Brain pericyte (primary cell): ENCODE results near the gene NTRK3.

ENCODE experiments used
- DNase-seq: peaks from one replicate; pipeline ENCODE4 v3.0.0-alpha.2; 2012; ENCODE audit warnings: low read depth, low spot score

NTRK3 gene

DNA sequence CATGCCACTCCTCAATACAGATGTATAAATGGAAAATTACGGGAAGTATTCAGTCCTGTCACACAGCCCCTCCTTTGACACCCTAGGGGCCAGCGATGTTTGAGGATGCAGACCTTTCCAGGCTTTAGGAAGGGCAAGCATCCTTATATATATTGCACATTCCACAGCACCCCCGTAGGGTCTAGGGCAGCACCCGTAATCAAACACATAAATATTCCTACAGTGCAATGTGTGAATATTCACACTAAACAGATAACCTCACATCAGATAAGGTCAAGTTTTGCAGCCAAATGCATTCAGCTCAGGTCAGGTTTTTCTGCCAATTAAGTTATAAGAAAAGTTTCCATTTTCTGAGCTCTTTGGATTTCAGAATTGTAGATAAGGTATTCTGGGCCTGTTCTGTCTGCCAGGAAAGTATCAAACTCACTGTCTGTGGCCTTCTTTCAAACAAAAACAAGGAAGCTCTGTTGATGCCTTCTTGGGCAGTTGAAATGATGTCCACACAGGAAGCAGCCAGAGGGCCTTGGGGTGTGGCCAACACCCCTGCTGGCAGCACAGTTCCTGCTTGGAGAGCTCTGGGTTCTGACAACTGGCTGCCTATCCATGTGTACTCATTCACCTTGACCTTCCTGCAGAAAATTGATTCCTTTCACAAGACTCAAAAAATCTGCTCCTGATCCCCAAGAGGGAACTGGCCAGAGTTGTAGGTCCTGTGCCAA lies 427.0 kb downstream of the NTRK3 start:
- no peak for DNase-seq

DNA sequence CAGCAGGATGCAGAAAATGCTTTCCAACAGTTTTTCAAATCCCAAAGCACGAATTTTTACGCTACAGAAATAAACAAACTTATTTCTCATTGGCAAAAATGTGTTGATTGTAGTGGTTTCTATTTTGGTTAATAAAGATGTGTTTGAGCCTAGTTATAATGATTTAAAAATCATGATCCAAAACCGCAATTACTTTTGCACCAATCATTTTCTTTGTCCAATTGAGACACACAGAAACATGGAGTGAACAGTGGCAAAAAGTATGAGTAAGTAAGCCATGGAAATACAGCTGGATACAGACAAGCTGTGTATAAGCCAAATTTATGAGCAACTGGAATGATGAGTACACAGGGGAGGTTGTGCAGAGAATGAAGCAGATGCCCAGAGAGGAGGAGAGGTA lies 427.9 kb downstream of the NTRK3 start:
- DNase-seq: no peak

DNA sequence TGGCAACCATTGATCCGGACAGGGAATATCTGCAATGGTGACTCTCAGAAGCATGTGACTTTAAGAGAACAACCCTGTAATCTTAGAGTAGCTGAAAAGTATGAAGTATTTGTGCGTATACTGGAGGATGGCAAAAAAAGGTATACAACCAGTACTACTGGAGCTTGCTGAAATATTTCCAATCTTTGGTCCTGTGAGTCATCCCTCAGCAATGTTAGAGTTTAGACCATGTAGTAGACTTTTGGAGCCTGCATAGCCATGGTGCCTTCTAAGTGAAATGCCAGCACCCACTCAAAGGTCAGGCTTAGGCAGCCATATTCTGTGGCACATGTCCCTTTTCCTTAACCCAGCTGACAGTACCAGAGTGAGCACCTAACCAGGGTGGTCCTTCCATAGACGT lies 429.4 kb downstream of the NTRK3 start:
- no peak for DNase-seq

DNA sequence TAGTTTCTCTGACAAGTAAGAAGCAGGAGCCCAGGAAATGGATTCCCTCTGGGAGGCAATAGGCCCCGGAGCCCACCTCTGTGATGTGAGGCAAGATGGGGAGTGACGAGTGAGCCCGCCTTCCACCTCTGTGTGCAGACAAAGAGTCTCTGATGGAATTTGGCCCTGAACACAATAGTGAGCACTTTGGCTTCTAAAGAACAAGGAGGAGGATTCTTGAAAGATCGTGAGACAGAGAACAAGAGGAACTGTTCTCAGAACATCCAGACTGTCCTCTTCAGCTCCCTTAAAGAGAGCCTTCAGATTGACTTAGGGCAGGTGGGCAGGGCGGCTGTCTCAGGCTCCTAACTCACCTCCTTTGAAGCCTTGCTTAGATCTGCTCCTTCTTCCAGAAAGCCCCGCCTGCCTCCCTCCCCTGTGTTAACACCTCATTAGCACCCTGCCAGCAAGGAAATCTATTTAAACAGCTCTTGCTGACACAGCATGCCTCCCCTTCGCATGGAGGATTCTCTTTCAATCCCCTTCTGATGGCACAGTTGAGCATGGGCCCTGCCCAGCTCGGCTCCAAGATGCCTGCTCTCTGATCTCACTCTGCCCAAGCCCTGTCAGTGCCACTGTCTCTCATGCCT lies 430.3 kb downstream of the NTRK3 start:
- no peak for DNase-seq

DNA sequence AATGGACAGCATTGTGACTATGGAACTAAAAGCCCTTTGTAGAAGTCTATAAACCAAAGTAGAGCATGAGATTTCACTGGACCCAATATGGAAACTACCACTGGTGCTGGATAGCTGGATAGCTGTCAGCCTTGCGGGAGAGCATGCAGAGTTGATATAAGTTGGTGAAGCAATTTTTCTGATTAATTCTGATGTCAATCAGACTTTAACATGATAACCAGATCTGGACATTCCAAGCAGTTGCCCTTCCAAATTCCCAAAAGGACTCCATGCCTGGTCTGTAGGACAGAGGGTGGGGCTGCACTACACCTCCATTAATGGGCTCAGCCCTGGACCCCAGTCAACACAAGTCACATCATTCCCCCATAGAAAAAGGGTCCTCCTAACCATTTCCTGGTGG lies 437.8 kb downstream of the NTRK3 start:
- no peak for DNase-seq

DNA sequence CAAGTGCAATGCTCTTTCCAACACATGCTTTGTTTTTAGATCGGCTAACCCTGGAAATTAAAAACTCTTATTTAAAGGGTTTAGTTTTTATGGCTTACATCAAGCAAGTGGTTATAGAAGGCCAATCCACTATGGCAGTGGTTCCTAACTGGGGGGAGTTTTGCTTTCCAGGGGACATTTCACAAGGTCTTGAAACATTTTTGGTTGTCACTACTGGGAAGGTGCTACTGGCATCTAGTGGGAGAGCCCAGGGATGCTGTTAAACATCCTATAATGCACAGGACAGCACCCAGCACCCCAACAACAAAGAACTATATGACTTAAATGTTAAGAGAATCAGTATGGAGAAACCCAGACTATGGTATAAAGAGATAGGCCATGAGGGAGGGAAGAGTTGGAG lies 439.0 kb downstream of the NTRK3 start:
- no peak for DNase-seq

DNA sequence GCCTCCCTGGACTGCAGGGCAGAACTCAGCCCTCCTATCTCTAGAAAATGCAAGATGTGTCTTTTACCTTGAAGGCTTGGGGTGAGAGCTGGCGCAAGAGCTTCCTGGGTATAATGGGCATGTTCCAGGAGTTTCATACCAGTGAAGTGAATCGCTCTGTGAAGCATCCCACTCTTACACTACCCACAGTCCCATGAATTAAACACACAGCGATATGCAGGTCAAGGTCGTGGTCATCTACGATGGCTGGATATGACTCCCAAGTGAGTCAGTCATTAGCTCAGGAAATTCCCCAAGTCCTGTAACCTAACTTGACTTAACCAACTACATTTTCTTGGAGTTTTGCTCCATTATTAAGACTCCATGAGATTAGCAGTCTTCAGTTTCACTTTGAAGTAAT lies 439.7 kb downstream of the NTRK3 start:
- DNase-seq: no peak

DNA sequence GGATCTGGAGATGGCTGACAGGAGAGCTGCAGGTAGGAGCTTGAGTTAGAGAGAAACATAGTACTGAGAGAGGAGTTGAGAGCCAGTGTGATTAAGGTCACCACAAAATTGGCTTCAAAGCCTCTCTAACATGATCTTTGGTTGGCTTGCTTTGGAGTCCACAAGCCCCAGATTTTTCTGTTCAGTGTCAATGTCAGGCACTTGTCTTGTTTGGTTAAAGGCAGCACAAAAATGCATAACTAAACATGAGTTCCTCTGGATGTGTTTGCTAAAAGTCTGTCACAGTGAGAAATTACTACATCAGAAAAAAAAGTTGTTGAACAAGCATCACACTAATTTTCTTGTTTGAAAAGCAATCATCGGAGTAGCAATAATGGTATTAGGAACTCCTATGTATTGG lies 440.5 kb downstream of the NTRK3 start:
- no peak for DNase-seq
